Stimulated activated CD4-positive, alpha-beta T cell treated with anti-CD3 and anti-CD28 coated beads, Interleukin-1b, Interleukin-23, amount 100 ng/mL, for 24 hours (primary cell): ENCODE results near the gene MAP2K3.
"Not testable (repeated sequence)": the region's sequence is repeated elsewhere in the genome, so short reads cannot be mapped to it uniquely, and the experiment has no call there.

Experiments used
- DNase-seq, 4 experiments: peaks; one replicate each; pipeline ENCODE4 v3.0.0-alpha.2; 2020; ENCODE audit warnings: low read depth in 4 of 4, low spot score in 1 of 4

The MAP2K3 gene

DNA sequence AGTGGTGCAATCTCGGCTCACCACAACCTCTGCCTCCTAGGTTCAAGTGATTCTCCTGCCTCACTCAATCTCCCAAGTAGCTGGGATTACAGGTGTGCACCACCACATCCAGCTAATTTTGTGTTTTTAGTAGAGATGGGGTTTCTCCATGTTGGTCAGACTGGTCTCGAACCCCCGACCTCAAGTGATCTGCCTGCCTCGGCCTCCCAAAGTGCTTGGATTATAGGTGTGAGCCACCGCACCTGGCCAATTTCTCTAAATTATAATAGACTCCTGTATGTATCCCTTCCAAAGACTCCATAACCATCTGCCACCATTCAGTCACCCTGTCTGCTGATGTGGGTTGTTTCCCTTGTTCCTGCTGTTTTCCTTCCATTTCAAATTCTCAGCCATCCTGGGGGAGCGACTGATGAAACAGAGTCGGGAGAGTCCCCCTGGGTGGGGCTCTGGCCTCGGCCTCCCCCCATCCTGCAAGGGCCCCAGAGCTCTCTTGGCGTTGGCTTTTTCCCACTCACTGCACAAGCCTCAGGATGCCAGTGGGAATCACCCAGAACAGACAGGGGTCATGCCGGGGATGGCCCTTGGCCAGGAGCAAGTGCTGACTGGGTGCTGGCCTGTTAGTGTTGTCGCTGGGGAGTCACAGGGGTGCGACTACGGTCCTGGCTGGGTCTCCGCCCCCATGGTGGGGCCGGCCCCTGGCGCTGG, 25.7 kb downstream of the MAP2K3 start:
- not testable (repeated sequence) for DNase-seq

DNA sequence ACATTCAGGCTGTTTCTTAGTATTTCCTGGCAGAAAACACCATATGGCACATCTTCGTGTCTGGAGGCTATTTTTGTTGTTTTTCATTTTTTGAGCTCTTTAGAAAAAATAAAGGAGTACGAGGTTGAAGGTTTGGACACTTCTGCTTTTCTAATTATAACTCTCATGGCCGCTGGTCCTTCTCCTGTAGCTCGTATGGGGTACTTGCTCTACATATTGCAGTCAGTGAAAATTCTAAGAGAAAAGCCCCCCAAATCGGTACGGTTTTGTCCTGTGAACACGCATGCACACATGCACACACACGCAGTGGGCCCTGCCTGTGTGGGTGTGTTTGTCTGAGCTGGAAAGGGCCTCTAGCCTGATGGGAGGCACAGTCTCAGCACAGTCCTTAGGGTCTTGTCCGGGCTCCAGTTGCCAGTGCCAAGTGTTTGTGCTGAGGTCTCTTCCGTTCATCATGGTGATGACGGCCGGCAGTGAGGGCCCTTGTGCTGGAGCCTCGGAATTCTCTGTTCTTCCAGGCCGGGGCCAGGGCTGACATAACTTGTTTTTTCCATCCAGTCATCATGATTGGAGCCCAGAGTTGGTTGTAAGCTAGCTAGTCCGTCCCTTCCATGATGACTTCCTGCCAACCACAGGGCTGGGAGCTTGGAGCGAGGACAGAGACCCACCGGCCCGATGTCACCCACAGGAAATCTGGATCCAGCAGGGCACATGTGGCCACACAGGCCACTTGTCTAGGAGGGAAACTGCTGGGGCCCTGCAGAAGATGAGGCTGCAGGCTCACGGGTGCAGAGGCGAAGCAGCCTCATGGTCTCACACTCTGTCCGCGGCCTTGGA, 26.5 kb downstream of the MAP2K3 start:
- DNase-seq, result not testable (repeated sequence)

GRCh38 chr17:21313320-21313719, 28.8 kb downstream of the MAP2K3 start:
- no peak for DNase-seq

GRCh38 chr17:21313761-21314160, 29.2 kb downstream of the MAP2K3 start:
- DNase-seq, result not testable (repeated sequence)

- not testable (repeated sequence) for DNase-seq
These were observed 29.8 kb downstream of the MAP2K3 start for GRCh38 chr17:21314261-21314664.

DNA sequence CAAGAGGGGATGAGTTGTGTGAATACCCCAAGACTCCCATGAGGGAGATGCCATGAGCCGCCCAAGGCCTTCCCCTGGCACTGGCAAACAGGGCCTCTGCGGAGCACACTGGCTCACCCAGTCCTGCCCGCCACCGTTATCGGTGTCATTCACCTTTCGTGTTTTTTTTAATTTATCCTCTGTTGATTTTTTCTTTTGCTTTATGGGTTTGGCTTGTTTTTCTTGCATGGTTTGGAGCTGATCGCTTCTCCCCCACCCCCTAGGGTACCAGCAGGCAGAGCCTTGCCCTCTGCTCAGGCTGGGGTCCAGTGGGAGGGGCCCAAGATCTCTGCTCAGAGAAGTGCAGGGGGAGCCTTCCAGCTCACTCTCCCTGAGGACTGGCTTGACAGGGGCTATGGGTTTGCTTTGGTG, 30.2 kb downstream of the MAP2K3 start:
- DNase-seq, result not testable (repeated sequence)

DNA sequence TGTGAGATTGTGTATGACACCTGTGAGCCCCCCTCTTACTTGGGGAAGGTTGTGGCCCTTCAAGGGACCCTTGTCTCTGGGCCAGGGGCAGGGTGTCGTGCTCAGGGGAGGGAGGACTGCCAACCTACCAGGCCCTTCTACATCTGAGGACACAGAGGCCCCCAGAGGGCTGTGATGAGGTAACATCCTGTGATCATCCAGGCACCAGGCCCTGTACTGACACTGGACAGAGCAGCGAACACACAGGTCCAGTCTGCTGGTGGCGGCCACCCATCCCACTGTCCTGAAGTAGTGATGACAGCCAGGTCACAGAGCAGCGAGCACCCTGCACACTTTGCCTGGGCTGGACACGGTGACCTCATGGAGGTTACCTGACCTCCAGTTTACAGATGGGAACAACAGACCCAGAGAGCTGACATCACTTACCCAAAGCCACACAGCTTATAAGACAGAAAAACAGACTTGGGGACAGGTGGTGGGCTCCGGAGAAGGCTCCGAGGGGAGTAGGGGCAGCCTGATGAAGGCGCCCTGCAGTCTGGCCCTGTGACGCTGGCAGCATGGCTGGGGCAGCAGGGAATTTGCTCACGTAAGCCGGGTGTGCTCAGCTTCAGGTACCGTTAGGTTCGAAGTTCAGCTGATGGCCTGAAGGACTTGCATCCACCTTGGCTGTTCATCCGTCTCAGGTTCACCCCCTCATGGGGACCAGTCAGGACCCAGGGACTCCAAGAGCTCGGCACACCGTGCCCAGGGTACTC, 30.9 kb downstream of the MAP2K3 start:
- not testable (repeated sequence) for DNase-seq

GRCh38 chr17:21316212-21316886, 31.8 kb downstream of the MAP2K3 start:
- DNase-seq, result not testable (repeated sequence)

DNA sequence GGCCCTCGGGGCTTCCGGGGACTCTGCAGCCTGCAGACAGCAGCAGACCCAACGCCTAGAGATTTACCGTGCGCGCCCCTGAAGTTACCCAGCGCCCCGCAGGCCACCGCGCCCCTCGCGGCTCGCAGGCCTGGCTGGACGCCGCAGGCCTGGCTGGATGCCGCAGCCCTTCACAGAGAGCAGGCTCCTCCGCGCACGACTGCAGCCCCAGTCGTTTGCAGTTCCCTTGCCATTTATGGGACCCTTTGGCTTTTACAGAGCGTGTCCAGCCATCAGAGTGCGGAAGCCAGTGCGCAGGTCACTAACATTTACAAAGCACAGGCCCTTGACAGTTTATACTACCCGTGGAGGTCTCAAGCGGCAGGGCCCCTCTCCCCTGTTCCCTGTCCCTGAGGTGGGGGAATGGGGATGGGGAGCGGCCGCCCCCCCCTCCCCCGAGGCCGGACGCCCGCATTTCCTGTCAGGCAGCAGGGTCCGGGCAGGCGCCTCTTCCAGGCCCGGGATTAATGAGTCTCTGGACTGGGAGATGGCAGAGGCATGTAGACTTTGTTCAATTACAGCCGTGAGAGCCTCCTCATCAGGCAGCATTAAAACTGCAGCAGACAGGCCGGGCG, 32.5 kb downstream of the MAP2K3 start:
- not testable (repeated sequence) for DNase-seq

DNA sequence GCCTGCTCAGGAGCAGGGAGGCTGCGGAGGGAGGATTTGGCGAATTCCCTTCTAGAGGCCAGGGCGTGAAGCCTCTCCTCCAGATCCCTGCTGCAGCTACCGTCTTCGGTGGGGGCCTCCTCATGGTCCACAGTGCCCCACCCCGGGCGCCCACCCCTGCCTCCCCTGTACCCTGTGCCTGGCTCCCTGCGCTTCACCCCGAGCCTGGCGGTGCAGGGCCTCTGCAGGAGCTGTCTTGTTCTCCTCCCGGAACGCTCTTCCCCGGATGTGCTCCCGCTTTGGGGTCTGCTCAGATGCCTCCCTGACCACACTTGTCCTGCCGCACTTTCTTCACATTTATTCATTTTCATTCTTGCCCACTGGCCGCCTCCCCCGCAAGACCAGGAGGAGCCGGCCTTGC, 33.3 kb downstream of the MAP2K3 start:
- DNase-seq, result not testable (repeated sequence)

DNA sequence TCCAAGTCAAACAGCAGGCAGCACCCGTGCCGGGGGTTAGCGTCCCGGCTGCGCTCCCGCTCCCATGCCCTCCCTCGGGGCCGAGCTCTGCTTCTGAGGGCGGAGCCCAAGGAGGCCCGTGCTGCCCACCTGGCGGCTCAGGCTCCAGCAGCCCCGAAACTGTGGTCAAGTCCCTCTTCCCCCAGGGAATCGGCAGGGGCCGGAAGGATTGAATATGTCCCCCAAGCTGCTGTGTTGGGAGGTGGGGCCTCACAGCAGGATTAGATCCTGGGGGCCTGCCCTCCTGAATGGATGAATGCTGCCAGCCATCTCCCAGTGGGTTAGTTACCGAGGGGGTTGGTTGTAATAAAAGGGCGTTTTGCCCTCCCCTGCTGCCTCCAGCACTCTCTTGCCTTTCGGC, 33.9 kb downstream of the MAP2K3 start:
- no peak for DNase-seq

GRCh38 chr17:21318856-21319255, 34.3 kb downstream of the MAP2K3 start:
- not testable (repeated sequence) for DNase-seq

DNA sequence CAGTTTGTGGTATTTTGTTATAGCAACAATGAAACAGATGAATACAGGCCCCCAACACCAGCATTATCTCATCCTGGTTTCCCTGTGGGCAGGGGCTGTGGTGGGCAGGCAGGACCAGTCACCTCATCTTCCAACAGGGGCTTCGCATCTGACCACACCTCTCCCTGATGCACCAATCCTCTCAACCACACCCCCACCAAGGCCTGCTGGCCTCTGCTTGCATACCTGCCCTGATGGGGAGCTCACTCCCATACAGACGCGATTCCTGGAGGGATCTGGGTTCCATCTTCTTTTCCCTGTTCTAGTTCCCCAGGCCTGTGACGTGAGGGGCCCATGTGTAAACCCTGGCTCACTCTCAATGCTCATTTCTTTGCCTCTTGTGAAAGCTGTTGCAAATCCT, 34.7 kb downstream of the MAP2K3 start:
- not testable (repeated sequence) for DNase-seq

GRCh38 chr17:21319686-21320375, 35.3 kb downstream of the MAP2K3 start:
- not testable (repeated sequence) for DNase-seq

DNA sequence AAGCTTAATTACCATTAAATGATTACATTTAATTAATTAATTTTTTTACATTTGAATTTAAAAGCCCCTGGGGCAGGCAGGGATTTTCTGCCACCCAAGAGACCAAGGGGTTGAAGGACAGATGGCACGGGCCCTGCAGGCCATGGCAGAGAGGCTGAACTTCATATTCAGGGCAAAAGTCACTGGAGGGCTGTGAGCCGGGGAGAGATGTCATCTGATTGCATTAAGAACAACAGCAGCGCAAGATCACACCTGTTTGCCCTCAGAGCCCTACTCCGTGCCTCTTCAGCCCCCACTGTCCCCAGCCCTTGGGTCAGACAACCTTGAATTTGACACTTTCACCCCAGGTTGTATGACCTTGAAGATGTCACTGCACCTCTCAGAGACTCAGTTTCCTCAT, 35.9 kb downstream of the MAP2K3 start:
- DNase-seq, result not testable (repeated sequence)

DNA sequence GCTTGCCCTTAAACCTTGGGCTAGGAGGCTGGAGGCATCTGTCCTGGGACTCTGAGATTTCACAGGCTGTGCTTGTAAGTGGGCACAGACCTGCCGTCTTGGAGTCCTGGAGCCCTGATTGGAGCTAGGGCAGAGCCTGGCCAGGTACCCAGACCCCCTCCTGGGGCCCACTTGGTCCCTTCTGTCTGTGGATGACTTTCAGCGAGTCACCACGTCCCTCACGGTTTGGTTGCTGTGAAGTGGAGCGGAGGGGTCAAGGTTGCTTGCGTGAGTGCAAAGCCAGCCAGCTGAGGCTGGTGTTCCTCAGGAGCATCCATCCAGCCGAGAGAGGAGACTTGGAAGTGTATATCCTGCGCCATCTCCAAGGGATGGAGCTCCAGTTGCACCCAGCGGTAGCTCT, 36.5 kb downstream of the MAP2K3 start:
- not testable (repeated sequence) for DNase-seq

DNA sequence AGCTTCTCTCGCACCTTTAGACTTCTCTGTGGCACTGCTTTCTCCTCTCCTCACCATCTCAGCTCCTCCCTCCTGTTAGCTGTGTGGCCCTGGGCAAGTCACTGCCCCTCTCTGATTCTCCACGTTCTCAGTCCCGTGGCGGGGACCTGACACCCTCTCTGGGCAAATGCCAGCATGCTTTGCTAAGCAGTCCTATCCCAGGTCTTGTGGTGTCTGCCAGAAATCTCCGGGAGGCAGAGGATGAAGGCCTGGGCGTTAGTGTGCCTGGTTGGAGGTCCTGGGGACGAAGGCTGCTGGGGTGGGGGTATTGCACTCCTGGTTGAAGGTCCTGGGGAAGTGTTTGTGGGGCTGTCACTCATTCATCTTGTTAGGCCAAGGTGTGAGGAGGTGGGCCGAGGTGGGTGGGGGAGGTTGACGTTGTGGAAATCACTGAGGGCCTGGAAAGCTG, 37.3 kb downstream of the MAP2K3 start:
- DNase-seq, result not testable (repeated sequence)

DNA sequence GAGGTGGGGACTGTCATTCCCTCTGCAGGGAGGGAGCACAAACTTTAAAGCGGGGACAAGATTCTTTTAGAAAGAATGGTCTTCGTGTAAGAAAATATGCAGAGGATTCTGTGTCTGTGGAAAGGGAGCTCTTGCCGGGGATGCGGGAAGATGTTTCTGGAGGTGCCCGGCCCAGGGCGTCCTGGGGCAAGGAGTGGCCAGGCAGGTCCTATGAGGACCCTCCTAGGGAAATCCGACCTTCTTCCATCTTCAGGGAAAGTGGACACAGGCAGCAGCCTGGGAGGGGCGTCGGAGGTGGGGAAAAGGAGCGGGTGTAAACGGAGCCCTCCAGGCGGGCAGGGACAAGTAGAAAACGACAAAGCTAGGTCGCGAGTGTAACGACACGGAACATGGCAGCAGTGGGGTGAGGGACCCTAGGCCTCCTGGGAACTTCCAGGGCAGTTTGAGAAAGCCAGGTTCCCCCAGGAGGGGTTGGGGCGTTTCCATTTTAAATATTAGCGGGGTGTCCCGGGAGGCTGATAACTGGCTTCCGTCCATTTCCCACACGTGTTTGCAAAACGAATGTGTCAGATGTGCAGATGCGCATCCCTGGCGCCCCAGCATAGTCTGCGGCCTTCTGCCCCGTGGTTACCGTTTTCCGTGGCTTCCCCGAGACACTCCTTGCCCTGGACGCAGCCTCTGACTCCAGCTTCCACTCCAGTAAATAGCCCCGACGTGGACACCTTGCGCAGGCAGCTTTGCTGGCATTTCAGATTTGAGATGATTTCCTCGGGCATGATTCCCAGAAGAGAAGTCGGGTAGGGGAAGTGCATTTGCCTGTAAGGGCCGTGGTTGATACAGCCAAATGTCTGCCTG, 39.0 kb downstream of the MAP2K3 start:
- DNase-seq, result not testable (repeated sequence)

DNA sequence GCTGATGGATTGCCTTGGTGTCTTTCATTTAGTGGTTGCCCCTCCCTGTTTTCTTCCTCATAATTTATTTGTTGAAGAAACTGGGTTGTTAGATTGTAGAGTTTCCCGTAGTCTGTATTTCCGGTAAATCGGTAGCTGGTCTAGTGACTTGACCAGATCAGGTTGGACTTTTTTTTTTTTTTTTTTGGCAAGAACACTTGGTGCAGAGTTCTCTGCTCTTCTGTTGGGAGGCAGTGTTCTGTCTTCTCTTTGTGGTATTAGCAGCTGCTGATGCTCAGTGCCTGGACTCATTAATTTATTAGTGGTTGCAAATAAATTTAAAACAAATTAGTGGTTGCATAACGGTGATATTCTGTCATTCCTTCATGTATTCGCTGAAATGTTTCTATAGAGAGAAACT, 40.2 kb downstream of the MAP2K3 start:
- not testable (repeated sequence) for DNase-seq
